H9 (cell line): ENCODE data around the gene PCCA. TPM values are rescaled to one million over a fixed set of nuclear protein-coding genes. Genes with fewer than 3 reads are reported as not detected.
A peak's percentile ranks its signal among the peaks of the same experiment; 100 is the strongest.

ENCODE experiments used
- DNase-seq: peaks from one replicate; pipeline ENCODE4 v3.0.0-alpha.2; 2017
- H2AFZ ChIP-seq: one replicate; pipeline ENCODE4 v1.6.1; 2013; ENCODE audit warnings: mild to moderate bottlenecking, low read length, control low read depth, moderate library complexity
- H2AK5ac ChIP-seq: 2 replicates; pipeline ENCODE4 v1.6.1; 2013; ENCODE audit warnings: low read length, control low read depth, mixed read lengths; ENCODE audit not compliant: insufficient read length
- H2BK120ac ChIP-seq: one replicate; pipeline ENCODE4 v1.6.1; 2013; ENCODE audit warnings: low read depth, mild to moderate bottlenecking, low read length, control low read depth, inconsistent platforms; ENCODE audit not compliant: poor library complexity, severe bottlenecking
- H2BK12ac ChIP-seq: 2 replicates; pipeline ENCODE4 v1.6.1; 2013; ENCODE audit warnings: low read length, control low read depth, mixed read lengths, low read depth; ENCODE audit not compliant: insufficient read length
- H2BK15ac ChIP-seq: 2 replicates; pipeline ENCODE4 v1.6.1; 2013; ENCODE audit warnings: low read depth, low read length, control low read depth
- H2BK20ac ChIP-seq: one replicate; pipeline ENCODE4 v1.6.1; 2013; ENCODE audit warnings: low read depth, mild to moderate bottlenecking, low read length, control low read depth, inconsistent platforms; ENCODE audit not compliant: poor library complexity, severe bottlenecking
- H2BK5ac ChIP-seq: 2 replicates; pipeline ENCODE4 v1.6.1; 2013; ENCODE audit warnings: low read length, control low read depth, mixed read lengths; ENCODE audit not compliant: insufficient read length
- H3K14ac ChIP-seq: 2 replicates; pipeline ENCODE4 v1.6.1; 2013; ENCODE audit warnings: low read length, control low read depth; ENCODE audit not compliant: insufficient read depth
- H3K18ac ChIP-seq: 2 replicates; pipeline ENCODE4 v1.6.1; 2013; ENCODE audit warnings: low read depth, mild to moderate bottlenecking, mixed read lengths, low read length, control low read depth; ENCODE audit not compliant: insufficient read length
- H3K23ac ChIP-seq: 2 replicates; pipeline ENCODE4 v1.6.1; 2013; ENCODE audit warnings: low read length, control low read depth, mixed read lengths, low read depth; ENCODE audit not compliant: insufficient read length
- H3K23me2 ChIP-seq: 2 replicates; pipeline ENCODE4 v1.6.1; 2013; ENCODE audit warnings: low read depth, mild to moderate bottlenecking, mixed read lengths, low read length, control low read depth; ENCODE audit not compliant: insufficient read length, poor library complexity, severe bottlenecking
- H3K27ac ChIP-seq: 2 replicates; pipeline ENCODE4 v1.5.1; 2013; ENCODE audit warnings: low read length, control low read depth, mixed read lengths, low read depth; ENCODE audit not compliant: insufficient read length
- H3K27me3 ChIP-seq: 2 replicates; pipeline ENCODE4 v1.6.1; 2013; ENCODE audit warnings: low read length, control low read depth, inconsistent platforms; ENCODE audit not compliant: insufficient read depth
- H3K4ac ChIP-seq: 2 replicates; pipeline ENCODE4 v1.6.1; 2013; ENCODE audit warnings: low read depth, mild to moderate bottlenecking, control low read depth, inconsistent platforms, low read length, moderate library complexity
- H3K4me1 ChIP-seq: 2 replicates; pipeline ENCODE4 v1.6.1; 2013; ENCODE audit warnings: low read length, control low read depth, inconsistent platforms; ENCODE audit not compliant: insufficient read depth
- H3K4me2 ChIP-seq: 2 replicates; pipeline ENCODE4 v1.6.1; 2013; ENCODE audit warnings: low read length, control low read depth, mixed read lengths; ENCODE audit not compliant: insufficient read length, insufficient read depth
- H3K56ac ChIP-seq: 2 replicates; pipeline ENCODE4 v1.6.1; 2013; ENCODE audit warnings: low read depth, mild to moderate bottlenecking, mixed read lengths, low read length, control low read depth; ENCODE audit not compliant: insufficient read length
- H3K79me1 ChIP-seq: 2 replicates; pipeline ENCODE4 v1.6.1; 2013; ENCODE audit warnings: low read depth, mild to moderate bottlenecking, moderate library complexity, low read length, control low read depth, inconsistent platforms; ENCODE audit not compliant: insufficient read depth, poor library complexity, severe bottlenecking
- H3K79me2 ChIP-seq: 2 replicates; pipeline ENCODE4 v1.6.1; 2013; ENCODE audit warnings: low read length, control low read depth, inconsistent platforms; ENCODE audit not compliant: insufficient read depth
- H3K9ac ChIP-seq: 2 replicates; pipeline ENCODE4 v1.6.1; 2013; ENCODE audit warnings: low read length, control low read depth, mixed read lengths; ENCODE audit not compliant: insufficient read length; ENCODE audit errors: extremely low read depth
- H3K9me3 ChIP-seq: one replicate; pipeline ENCODE4 v1.6.1; 2013; ENCODE audit warnings: low read depth, low read length, inconsistent platforms; ENCODE audit not compliant: control insufficient read depth
- H3T11ph ChIP-seq: one replicate; pipeline ENCODE4 v1.6.1; 2013; ENCODE audit warnings: mild to moderate bottlenecking, low read length, control low read depth, inconsistent platforms
- H4K20me1 ChIP-seq: one replicate; pipeline ENCODE4 v1.6.1; 2013; ENCODE audit not compliant: control insufficient read depth, insufficient read length, insufficient read depth
- H4K5ac ChIP-seq: 2 replicates; pipeline ENCODE4 v1.6.1; 2013; ENCODE audit warnings: low read depth, mild to moderate bottlenecking, mixed read lengths, low read length, control low read depth; ENCODE audit not compliant: insufficient read length
- H4K8ac ChIP-seq: replicated peaks from 2 replicates; pipeline ENCODE4 v1.6.1; 2013; ENCODE audit warnings: low read length, control low read depth, mixed read lengths, low read depth; ENCODE audit not compliant: insufficient read length
- H4K91ac ChIP-seq: 2 replicates; pipeline ENCODE4 v1.6.1; 2013; ENCODE audit warnings: low read depth, mild to moderate bottlenecking, moderate library complexity, mixed read lengths, low read length, control low read depth; ENCODE audit not compliant: insufficient read length
- H3K27ac Mint-ChIP-seq, 3 experiments: 2 replicates in 2 of 3; 3 replicates in 1 of 3; pipeline ENCODE4 v1.8.0; 2020 to 2021; ENCODE audit warnings: mixed read lengths in 3 of 3, mild to moderate bottlenecking in 1 of 3, moderate library complexity in 1 of 3
- H3K27me3 Mint-ChIP-seq: 2 replicates; pipeline ENCODE4 v1.8.0; 2021; ENCODE audit warnings: low read depth, mild to moderate bottlenecking, moderate library complexity, mixed read lengths
- H3K36me3 Mint-ChIP-seq, 3 experiments: 2 replicates in 2 of 3; 3 replicates in 1 of 3; pipeline ENCODE4 v1.8.0; 2020 to 2021; ENCODE audit warnings: low read depth in 3 of 3, mixed read lengths in 3 of 3; ENCODE audit not compliant: insufficient read depth in 1 of 3
- H3K4me1 Mint-ChIP-seq, 2 experiments: 2 replicates each; pipeline ENCODE4 v1.8.0; 2020; ENCODE audit warnings: mixed read lengths in 2 of 2
- H3K4me3 Mint-ChIP-seq, 2 experiments: 2 replicates in 1 of 2; 3 replicates in 1 of 2; pipeline ENCODE4 v1.8.0; 2020 to 2021; ENCODE audit warnings: mild to moderate bottlenecking in 2 of 2, mixed read lengths in 2 of 2, moderate library complexity in 1 of 2
- H3K9me3 Mint-ChIP-seq, 2 experiments: 2 replicates in 1 of 2; 3 replicates in 1 of 2; pipeline ENCODE4 v1.8.0; 2020; ENCODE audit warnings: mild to moderate bottlenecking in 2 of 2, mixed read lengths in 2 of 2, moderate library complexity in 1 of 2
- WGBS: extraction: QIAGEN DNeasy Blood & Tissue Kit; methylation state at CpG from one replicate; pipeline ENCODE4 v1.1.7; 2013; ENCODE audit warnings: missing lambda C conversion rate, low lambda C conversion rate, mixed read lengths; ENCODE audit not compliant: insufficient read length; ENCODE audit errors: extremely low coverage; 5-methylcytosine and 5-hydroxymethylcytosine counted together
- total RNA-seq: library from RNA; stranded (reverse); gene quantifications from 2 replicates; pipeline ENCODE4 v1.2.1, GENCODE V29; 2021
- TF ChIP-seq, protein P1 (sequence below): fragments of 200-600 bp; sonication (generic); conservative IDR thresholded peaks from 3 replicates; pipeline ENCODE4 v1.8.0; 2021; ENCODE audit warnings: antibody characterized with exemption, mild to moderate bottlenecking

Gene PCCA
- total RNA-seq, 1 experiment from 2014 or later, result 56.5 TPM

- Histone ChIP-seq H2BK5ac (no peak overlapping the region), H2AFZ (no peak overlapping the region), H2BK120ac (no peak overlapping the region), H2BK15ac (no peak overlapping the region), H3K4me1 (no peaks in the 10 kb centered on the region; the same call in 1 of the 2 replicates), H3K14ac (no peak overlapping the region), H2AK5ac (no peak overlapping the region), H3K23me2 (no peaks in the 10 kb centered on the region), H3K9ac (no peak overlapping the region), H3K18ac (no peak overlapping the region), H4K20me1 (no peaks in the 10 kb centered on the region), H2BK12ac (no peak overlapping the region), H3K27ac (no peak overlapping the region), H3K79me2 (no peaks in the 10 kb centered on the region), H4K8ac (no peak overlapping the region), H3K9me3 (no peaks in the 10 kb centered on the region), H3K56ac (no peak overlapping the region), H3K4ac (no peak overlapping the region), H4K91ac (no peak overlapping the region), H2BK20ac (no peak overlapping the region), H3K4me2 (no peak overlapping the region), H3K23ac (no peak overlapping the region), H3K79me1 (no peaks in the 10 kb centered on the region), H3K27me3 (no peaks in the 10 kb centered on the region), H4K5ac (no peak overlapping the region), H3T11ph (no peak overlapping the region)
- no peaks in the 10 kb centered on the region; the same call in 1 of the 2 replicates for H3K27me3 Mint-ChIP-seq
- DNase-seq, result no peak
- WGBS, result no CpG with 5 or more reads among the region's 2 CpGs
- H3K4me3 Mint-ChIP-seq, result no peak overlapping the region
- TF ChIP-seq, protein P1, sequence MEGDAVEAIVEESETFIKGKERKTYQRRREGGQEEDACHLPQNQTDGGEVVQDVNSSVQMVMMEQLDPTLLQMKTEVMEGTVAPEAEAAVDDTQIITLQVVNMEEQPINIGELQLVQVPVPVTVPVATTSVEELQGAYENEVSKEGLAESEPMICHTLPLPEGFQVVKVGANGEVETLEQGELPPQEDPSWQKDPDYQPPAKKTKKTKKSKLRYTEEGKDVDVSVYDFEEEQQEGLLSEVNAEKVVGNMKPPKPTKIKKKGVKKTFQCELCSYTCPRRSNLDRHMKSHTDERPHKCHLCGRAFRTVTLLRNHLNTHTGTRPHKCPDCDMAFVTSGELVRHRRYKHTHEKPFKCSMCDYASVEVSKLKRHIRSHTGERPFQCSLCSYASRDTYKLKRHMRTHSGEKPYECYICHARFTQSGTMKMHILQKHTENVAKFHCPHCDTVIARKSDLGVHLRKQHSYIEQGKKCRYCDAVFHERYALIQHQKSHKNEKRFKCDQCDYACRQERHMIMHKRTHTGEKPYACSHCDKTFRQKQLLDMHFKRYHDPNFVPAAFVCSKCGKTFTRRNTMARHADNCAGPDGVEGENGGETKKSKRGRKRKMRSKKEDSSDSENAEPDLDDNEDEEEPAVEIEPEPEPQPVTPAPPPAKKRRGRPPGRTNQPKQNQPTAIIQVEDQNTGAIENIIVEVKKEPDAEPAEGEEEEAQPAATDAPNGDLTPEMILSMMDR, result no peak
- peaks cover 9 to 15% (median 10%) of the 10 kb centered on the region in 3 experiments; a peak in 6 of 7 replicates for H3K36me3 Mint-ChIP-seq
- H3K9me3 Mint-ChIP-seq, result peaks cover 0 to 4% of the 10 kb centered on the region in 2 experiments; a peak in 2 of 5 replicates
- peaks cover 6 to 17% of the 10 kb centered on the region in 2 experiments; a peak in 3 of 4 replicates for H3K4me1 Mint-ChIP-seq
- H3K27ac Mint-ChIP-seq, result peak overlapping the region in 1 of 3 experiments; percentile 69; a peak in 1 of 7 replicates
Measured at GRCh38 chr13:100451923-100452322, 363.0 kb downstream of the PCCA start.
